ENCODE measurements around the gene POU2F1. TPM values are rescaled to one million over a fixed set of nuclear protein-coding genes. Genes with fewer than 3 reads are reported as not detected.

The POU2F1 gene
- total RNA-seq, 2 experiments from 2014 or later, result 18.7 to 52.3 TPM

- H3K4me1 ChIP-seq (ENCODE audit: insufficient read depth, low read length, poor library complexity, severe bottlenecking), result peaks cover 18% of the 10 kb centered on the region
- H3K79me2 ChIP-seq (ENCODE audit: insufficient read depth, low read depth, low read length), result no peaks in the 10 kb centered on the region
- intact Hi-C loops (cut with micrococcal nuclease; ENCODE audit: unreplicated experiment), result no loop called here
- no peaks in the 10 kb centered on the region for H3K9me3 ChIP-seq (ENCODE audit: low read length)
- TF ChIP-seq EZH2phosphoT487 (IDR thresholded peaks at IDR 0.05; ENCODE audit: borderline replicate concordance, low read depth, low read length), result no peak
- TF ChIP-seq, protein P1, sequence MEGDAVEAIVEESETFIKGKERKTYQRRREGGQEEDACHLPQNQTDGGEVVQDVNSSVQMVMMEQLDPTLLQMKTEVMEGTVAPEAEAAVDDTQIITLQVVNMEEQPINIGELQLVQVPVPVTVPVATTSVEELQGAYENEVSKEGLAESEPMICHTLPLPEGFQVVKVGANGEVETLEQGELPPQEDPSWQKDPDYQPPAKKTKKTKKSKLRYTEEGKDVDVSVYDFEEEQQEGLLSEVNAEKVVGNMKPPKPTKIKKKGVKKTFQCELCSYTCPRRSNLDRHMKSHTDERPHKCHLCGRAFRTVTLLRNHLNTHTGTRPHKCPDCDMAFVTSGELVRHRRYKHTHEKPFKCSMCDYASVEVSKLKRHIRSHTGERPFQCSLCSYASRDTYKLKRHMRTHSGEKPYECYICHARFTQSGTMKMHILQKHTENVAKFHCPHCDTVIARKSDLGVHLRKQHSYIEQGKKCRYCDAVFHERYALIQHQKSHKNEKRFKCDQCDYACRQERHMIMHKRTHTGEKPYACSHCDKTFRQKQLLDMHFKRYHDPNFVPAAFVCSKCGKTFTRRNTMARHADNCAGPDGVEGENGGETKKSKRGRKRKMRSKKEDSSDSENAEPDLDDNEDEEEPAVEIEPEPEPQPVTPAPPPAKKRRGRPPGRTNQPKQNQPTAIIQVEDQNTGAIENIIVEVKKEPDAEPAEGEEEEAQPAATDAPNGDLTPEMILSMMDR (conservative IDR thresholded peaks at IDR 0.05; ENCODE audit: low read length), result no peak
- H3K4me3 ChIP-seq (ENCODE audit: low read depth, low read length, poor library complexity, severe bottlenecking), result no peak overlapping the region
- ChIA-PET POLR2A (no interaction called here), CTCF (ENCODE audit: unreplicated experiment) (no interaction called here)
- H2AFZ ChIP-seq (ENCODE audit: low read length), result no peak overlapping the region
- no peaks in the 10 kb centered on the region for H3K9me2 ChIP-seq (ENCODE audit: insufficient read depth, low read length)
- peaks cover 6% of the 10 kb centered on the region; the same call in 1 of the 2 replicates for H4K20me1 ChIP-seq (ENCODE audit: insufficient read depth, low read length)
- DNase-seq (ENCODE audit: low spot score), result no peak
- peaks cover 83% of the 10 kb centered on the region for H3K36me3 ChIP-seq (ENCODE audit: insufficient read depth, low read length)
- BruUV-seq (replicated peaks), result no TSS peak
- no peak overlapping the region for H3K4me2 ChIP-seq (ENCODE audit: low read length)
- no peak overlapping the region for H3K27ac ChIP-seq (ENCODE audit: low read depth, low read length, poor library complexity, severe bottlenecking)
Measured at GRCh38 chr1:167416506-167416905, 195.8 kb downstream of the POU2F1 start.

GRCh38 chr1:167418391-167418790, 197.7 kb downstream of the POU2F1 start:
- Histone ChIP-seq H3K36me3 (ENCODE audit: insufficient read depth, low read length) (peaks cover 70% of the 10 kb centered on the region), H3K4me2 (ENCODE audit: low read length) (peak overlapping the region; percentile 53), H3K27ac (ENCODE audit: low read depth, low read length, poor library complexity, severe bottlenecking) (no peak overlapping the region), H4K20me1 (ENCODE audit: insufficient read depth, low read length) (peaks cover 6% of the 10 kb centered on the region; the same call in 1 of the 2 replicates), H3K4me1 (ENCODE audit: insufficient read depth, low read length, poor library complexity, severe bottlenecking) (peaks cover 14% of the 10 kb centered on the region), H3K4me3 (ENCODE audit: low read depth, low read length, poor library complexity, severe bottlenecking) (no peak overlapping the region), H3K9me2 (ENCODE audit: insufficient read depth, low read length) (no peaks in the 10 kb centered on the region), H3K79me2 (ENCODE audit: insufficient read depth, low read depth, low read length) (no peaks in the 10 kb centered on the region), H2AFZ (ENCODE audit: low read length) (no peak overlapping the region), H3K9me3 (ENCODE audit: low read length) (no peaks in the 10 kb centered on the region)
- TF ChIP-seq EZH2phosphoT487 (IDR thresholded peaks at IDR 0.05; ENCODE audit: borderline replicate concordance, low read depth, low read length), result no peak
- TF ChIP-seq, protein P1 (conservative IDR thresholded peaks at IDR 0.05; ENCODE audit: low read length), result no peak
- DNase-seq (ENCODE audit: low spot score), result peak; percentile 61
- intact Hi-C loops (cut with micrococcal nuclease; ENCODE audit: unreplicated experiment), result no loop called here
- ChIA-PET CTCF (ENCODE audit: unreplicated experiment) (interaction anchor here (1.1 kb wide), 1 partner anchor 17 kb away, joined by 3 read pairs; no protein-coding TSS in a partner anchor), POLR2A (interaction anchor here (0.9 to 1.4 kb wide), 2 partner anchors 9 to 57 kb away, joined by 4 read pairs; no protein-coding TSS in a partner anchor)
- no TSS peak for BruUV-seq (replicated peaks)

DNA sequence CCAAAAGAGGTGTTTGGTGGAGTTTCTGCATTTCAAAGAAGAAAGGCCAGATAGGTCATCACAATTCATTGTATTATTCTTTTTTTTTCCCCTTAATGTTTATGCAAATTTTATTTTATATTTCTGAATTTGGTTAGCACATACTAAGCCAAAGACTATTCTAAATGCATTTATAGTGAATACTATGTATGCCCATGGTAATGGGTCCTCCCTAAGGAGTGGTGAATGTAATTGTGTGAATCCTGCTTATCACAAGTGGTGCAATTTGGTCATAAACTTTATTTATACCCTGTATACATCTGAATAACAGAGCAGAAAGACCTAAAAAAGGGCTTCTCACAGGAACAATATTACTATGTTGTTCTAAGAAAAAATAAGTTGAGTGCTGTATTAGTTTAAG, 198.6 kb downstream of the POU2F1 start:
- no peaks in the 10 kb centered on the region for H3K9me3 ChIP-seq (ENCODE audit: low read length)
- no peak for DNase-seq (ENCODE audit: low spot score)
- no TSS peak for BruUV-seq (replicated peaks)
- peaks cover 14% of the 10 kb centered on the region for H3K4me1 ChIP-seq (ENCODE audit: insufficient read depth, low read length, poor library complexity, severe bottlenecking)
- intact Hi-C loops (cut with micrococcal nuclease; ENCODE audit: unreplicated experiment), result no loop called here
- ChIA-PET CTCF (ENCODE audit: unreplicated experiment) (no interaction called here), POLR2A (interaction anchor here (0.9 to 1.4 kb wide), 2 partner anchors 10 to 58 kb away, joined by 4 read pairs; no protein-coding TSS in a partner anchor)
- peaks cover 62% of the 10 kb centered on the region for H3K36me3 ChIP-seq (ENCODE audit: insufficient read depth, low read length)
- TF ChIP-seq EZH2phosphoT487 (IDR thresholded peaks at IDR 0.05; ENCODE audit: borderline replicate concordance, low read depth, low read length), result no peak
- TF ChIP-seq, protein P1 (conservative IDR thresholded peaks at IDR 0.05; ENCODE audit: low read length), result no peak
- no peak overlapping the region for H3K4me3 ChIP-seq (ENCODE audit: low read depth, low read length, poor library complexity, severe bottlenecking)
- H2AFZ ChIP-seq (ENCODE audit: low read length), result no peak overlapping the region
- H3K9me2 ChIP-seq (ENCODE audit: insufficient read depth, low read length), result no peaks in the 10 kb centered on the region
- H3K4me2 ChIP-seq (ENCODE audit: low read length), result no peak overlapping the region
- no peaks in the 10 kb centered on the region for H3K79me2 ChIP-seq (ENCODE audit: insufficient read depth, low read depth, low read length)
- H3K27ac ChIP-seq (ENCODE audit: low read depth, low read length, poor library complexity, severe bottlenecking), result no peak overlapping the region
- H4K20me1 ChIP-seq (ENCODE audit: insufficient read depth, low read length), result peaks cover 6% of the 10 kb centered on the region; the same call in 1 of the 2 replicates
